ENCODE measurements around the gene FAM117B.

- TF ChIP-seq POLR2A (IDR thresholded peaks at IDR 0.05) (no peak), CTCF (IDR thresholded peaks at IDR 0.05) (no peak)
Measured at GRCh38 chr2:202671317-202672035, 36.7 kb downstream of the FAM117B start.
